ENCODE data around the gene RUFY3.
"Not testable (repeated sequence)": the region's sequence is repeated elsewhere in the genome, so short reads cannot be mapped to it uniquely, and the experiment has no call there.

RUFY3 gene

DNA sequence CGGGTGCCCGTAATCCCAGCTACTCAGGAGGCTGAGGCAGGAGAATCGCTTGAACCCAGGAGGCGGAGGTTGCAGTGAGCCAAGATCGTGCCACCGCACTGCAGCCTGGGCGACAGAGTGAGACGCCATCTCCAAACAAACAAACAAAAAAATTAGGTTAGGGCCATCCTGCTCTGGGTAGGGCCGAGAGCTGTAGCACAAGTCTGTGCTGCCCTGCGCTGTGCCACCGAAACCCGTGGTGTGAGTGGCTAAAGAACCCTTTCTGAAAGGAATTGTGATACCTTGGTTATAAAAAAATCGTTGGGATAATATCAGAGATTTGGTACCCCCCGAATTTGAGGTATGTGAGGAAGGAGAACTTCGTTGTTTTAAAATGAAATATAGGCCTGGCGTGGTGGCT, 118.9 kb downstream of the RUFY3 start:
- not testable (repeated sequence) for DNase-seq (ENCODE audit: low read depth in 2 of 2)

DNA sequence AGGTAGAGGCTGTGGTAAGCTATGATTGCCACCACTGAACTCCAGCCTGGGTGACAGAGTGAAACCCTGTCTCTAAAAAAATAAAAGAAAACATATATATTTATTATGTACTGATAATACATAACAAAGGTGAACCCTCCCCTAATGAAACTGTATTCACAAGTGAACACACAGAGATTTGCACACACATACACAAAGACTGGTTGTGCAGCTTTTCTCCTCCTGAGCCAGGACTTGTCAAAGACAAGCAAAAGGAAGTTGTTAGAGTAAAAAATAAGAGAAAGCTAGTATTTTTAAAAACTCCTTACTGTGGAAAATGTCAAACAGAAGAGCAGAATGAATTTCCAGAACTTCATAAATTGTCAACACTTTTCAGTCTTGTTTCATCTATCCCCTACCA, 119.4 kb downstream of the RUFY3 start:
- no peak for DNase-seq (ENCODE audit: low read depth in 2 of 2)

DNA sequence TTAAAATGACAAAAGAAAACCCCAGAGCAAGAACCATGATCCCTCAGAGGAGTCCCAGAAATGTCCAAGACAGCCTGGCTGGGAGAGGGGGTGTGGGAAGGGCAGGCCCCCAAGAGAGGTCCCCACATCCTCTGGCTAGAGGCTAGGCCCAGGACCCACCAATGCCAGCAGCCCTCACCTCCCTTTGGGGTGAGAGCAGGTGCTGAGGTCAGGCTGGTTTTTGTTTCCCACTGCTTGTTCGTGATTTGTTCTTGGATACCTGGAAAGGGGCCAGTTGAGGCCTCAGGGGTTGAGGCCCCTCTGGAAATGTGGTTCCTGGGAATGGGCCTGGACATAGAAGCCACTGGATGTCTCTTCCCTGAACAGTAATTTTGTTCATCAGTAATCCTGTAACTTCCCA, 120.2 kb downstream of the RUFY3 start:
- DNase-seq (ENCODE audit: low read depth in 2 of 2): no peak

- no peak for DNase-seq (ENCODE audit: low read depth in 2 of 2)
These were observed 121.1 kb downstream of the RUFY3 start for GRCh38 chr4:70842761-70843435.

- DNase-seq (ENCODE audit: low read depth in 2 of 2): no peak
These were observed 122.4 kb downstream of the RUFY3 start for GRCh38 chr4:70844180-70844579.

GRCh38 chr4:70849291-70849690, 127.5 kb downstream of the RUFY3 start:
- no peak for DNase-seq (ENCODE audit: low read depth in 2 of 2)

DNA sequence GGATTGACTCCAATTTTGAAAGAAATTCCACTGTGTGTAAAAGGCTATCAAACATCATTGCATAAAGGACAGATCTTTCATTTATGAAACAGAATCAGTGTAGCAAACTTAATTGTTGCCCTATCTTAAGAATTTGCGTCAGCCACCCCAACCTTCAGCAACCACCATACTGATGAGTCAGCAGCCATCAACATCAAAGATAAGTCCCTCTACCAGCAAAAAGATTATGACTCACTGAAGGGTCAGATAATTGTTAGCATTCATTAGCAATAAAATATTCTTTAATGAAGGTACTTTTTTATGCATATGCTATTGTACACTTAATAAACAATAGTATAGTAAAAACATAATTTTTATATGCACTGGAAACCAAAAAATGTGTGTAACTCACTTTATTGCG, 133.7 kb downstream of the RUFY3 start:
- no peak for DNase-seq (ENCODE audit: low read depth in 2 of 2)
